IMR-90 (cell line): ENCODE results near the gene CCL19. TPM values are rescaled to one million over a fixed set of nuclear protein-coding genes. Genes with fewer than 3 reads are reported as not detected.
A peak's percentile ranks its signal among the peaks of the same experiment; 100 is the strongest.

Experiments used
- ATAC-seq: fragments of 200-7000 bp; cut with Tn5 transposase; 2 replicates; pipeline ENCODE4 v1.9.1; 2020; ENCODE audit warnings: low read depth, mild to moderate bottlenecking, moderate library complexity
- BruUV-seq: library from RNA; stranded (reverse); fragments of 400-500 nt; replicated peaks from 2 replicates; lab custom pipeline; 2021; lab: Mats Ljungman, UMichigan
- CTCF ChIA-PET: fragments of 300-600 bp; formaldehyde crosslinking; extraction: SDS; loops from one replicate; lab custom pipeline; 2021; ENCODE audit warnings: antibody characterized with exemption; lab: Yijun Ruan, JAX
- POLR2A ChIA-PET: fragments of 300-600 bp; sonication (Branson Sonifier 250); formaldehyde crosslinking; loops from one replicate; lab custom pipeline; 2022; ENCODE audit warnings: antibody characterized with exemption; ENCODE audit not compliant: unreplicated experiment; lab: Charles Lee
- DNase-seq: peaks from one replicate; pipeline ENCODE4 v3.0.0; 2013
- H2AFZ ChIP-seq: replicated peaks from 2 replicates; pipeline ENCODE3; 2013; ENCODE audit warnings: low read length, mild to moderate bottlenecking; ENCODE audit not compliant: poor library complexity
- H2AK5ac ChIP-seq: 2 replicates; pipeline ENCODE4 v1.6.1; 2013; ENCODE audit warnings: low read depth, low read length, inconsistent platforms
- H2AK9ac ChIP-seq: replicated peaks from 2 replicates; pipeline ENCODE3; 2013; ENCODE audit warnings: mild to moderate bottlenecking, low read depth, low read length, moderate library complexity; ENCODE audit not compliant: poor library complexity
- H2BK120ac ChIP-seq: 2 replicates; pipeline ENCODE4 v1.6.1; 2013; ENCODE audit warnings: low read depth, low read length, inconsistent platforms
- H2BK15ac ChIP-seq: 3 replicates; pipeline ENCODE4 v1.6.1; 2013; ENCODE audit warnings: low read depth, low read length, inconsistent platforms
- H2BK20ac ChIP-seq: 2 replicates; pipeline ENCODE4 v1.6.1; 2013; ENCODE audit warnings: low read depth, mild to moderate bottlenecking, inconsistent platforms, low read length, moderate library complexity
- H2BK5ac ChIP-seq: 2 replicates; pipeline ENCODE4 v1.6.1; 2013; ENCODE audit warnings: mild to moderate bottlenecking, low read depth, low read length, inconsistent platforms; ENCODE audit not compliant: poor library complexity, severe bottlenecking
- H3K14ac ChIP-seq: replicated peaks from 2 replicates; pipeline ENCODE4 v1.6.1; 2013; ENCODE audit warnings: low read depth, low read length, inconsistent platforms
- H3K18ac ChIP-seq: 2 replicates; pipeline ENCODE4 v1.6.1; 2013; ENCODE audit warnings: low read depth, low read length, control low read depth
- H3K23ac ChIP-seq: 2 replicates; pipeline ENCODE4 v1.6.1; 2013; ENCODE audit warnings: low read depth, low read length, inconsistent platforms
- H3K27ac ChIP-seq: 2 replicates; pipeline ENCODE4 v1.5.1; 2013; ENCODE audit warnings: mild to moderate bottlenecking, control low read depth, low read length; ENCODE audit not compliant: insufficient read depth
- H3K27me3 ChIP-seq: 2 replicates; pipeline ENCODE4 v1.6.1; 2013; ENCODE audit warnings: low read length; ENCODE audit not compliant: control insufficient read depth, insufficient read depth
- H3K36me3 ChIP-seq: 2 replicates; pipeline ENCODE4 v1.6.1; 2013; ENCODE audit warnings: low read length, mixed read lengths; ENCODE audit not compliant: control insufficient read depth, insufficient read depth
- H3K4ac ChIP-seq: 2 replicates; pipeline ENCODE4 v1.6.1; 2013; ENCODE audit warnings: low read depth, low read length, inconsistent platforms
- H3K4me1 ChIP-seq: 2 replicates; pipeline ENCODE4 v1.6.1; 2013; ENCODE audit warnings: low read length, mixed read lengths; ENCODE audit not compliant: control insufficient read depth, insufficient read depth
- H3K4me2 ChIP-seq: 2 replicates; pipeline ENCODE4 v1.6.1; 2013; ENCODE audit warnings: low read depth, mild to moderate bottlenecking, control low read depth, low read length, moderate library complexity
- H3K4me3 ChIP-seq: 2 replicates; pipeline ENCODE4 v1.5.1; 2013; ENCODE audit warnings: low read depth, mild to moderate bottlenecking, control low read depth, low read length, moderate library complexity; ENCODE audit not compliant: insufficient read depth
- H3K56ac ChIP-seq: 2 replicates; pipeline ENCODE4 v1.6.1; 2013; ENCODE audit warnings: low read length, inconsistent platforms; ENCODE audit not compliant: insufficient read depth; ENCODE audit errors: extremely low read depth
- H3K79me1 ChIP-seq, 2 experiments: 2 replicates each; pipeline ENCODE4 v1.6.1; 2013; ENCODE audit warnings: low read length in 2 of 2, inconsistent platforms in 1 of 2, low read depth in 1 of 2
- H3K9ac ChIP-seq: 2 replicates; pipeline ENCODE4 v1.6.1; 2013; ENCODE audit warnings: low read depth, low read length, control low read depth
- H3K9me1 ChIP-seq: 2 replicates; pipeline ENCODE4 v1.6.1; 2013; ENCODE audit warnings: low read length, inconsistent platforms; ENCODE audit not compliant: insufficient read depth
- H3K9me3 ChIP-seq: 2 replicates; pipeline ENCODE4 v1.6.1; 2013; ENCODE audit warnings: low read length; ENCODE audit not compliant: control insufficient read depth, insufficient read depth
- H4K20me1 ChIP-seq: 2 replicates; pipeline ENCODE4 v1.6.1; 2013; ENCODE audit warnings: low read length, inconsistent platforms; ENCODE audit not compliant: insufficient read depth
- H4K5ac ChIP-seq: 2 replicates; pipeline ENCODE4 v1.6.1; 2013; ENCODE audit warnings: mild to moderate bottlenecking, low read depth, low read length, control low read depth
- H4K8ac ChIP-seq, 2 experiments: 2 replicates each; pipeline ENCODE4 v1.6.1; 2013; ENCODE audit warnings: low read depth in 2 of 2, low read length in 2 of 2, control low read depth in 1 of 2, inconsistent platforms in 1 of 2
- H4K91ac ChIP-seq: 2 replicates; pipeline ENCODE4 v1.6.1; 2013; ENCODE audit warnings: low read depth, low read length, inconsistent platforms; ENCODE audit not compliant: insufficient read depth
- CEBPB ChIP-seq: IDR thresholded peaks from 2 replicates; pipeline ENCODE4 v1.6.1; 2012; ENCODE audit warnings: low read depth, low read length, improper control_type of control experiment
- FOS ChIP-seq: fragments of 150-350 bp; IDR thresholded peaks from 2 replicates; pipeline ENCODE4 v1.6.1; 2016; ENCODE audit warnings: low read depth, low read length
- MAZ ChIP-seq: IDR thresholded peaks from 2 replicates; pipeline ENCODE4 v1.6.1; 2012; ENCODE audit warnings: low read depth, mild to moderate bottlenecking, low read length, improper control_type of control experiment, moderate library complexity, borderline replicate concordance
- MXI1 ChIP-seq: IDR thresholded peaks from 2 replicates; pipeline ENCODE4 v1.6.1; 2012; ENCODE audit warnings: low read depth, mild to moderate bottlenecking, low read length, moderate library complexity, borderline replicate concordance
- NFE2L2 ChIP-seq: fragments of 150-350 bp; IDR thresholded peaks from 2 replicates; pipeline ENCODE4 v1.6.1; 2016; ENCODE audit warnings: low read depth, mild to moderate bottlenecking, low read length
- POLR2A ChIP-seq: IDR thresholded peaks from 2 replicates; pipeline ENCODE4 v1.6.1; 2012; ENCODE audit warnings: mild to moderate bottlenecking, low read depth, low read length
- RCOR1 ChIP-seq: IDR thresholded peaks from 2 replicates; pipeline ENCODE4 v1.6.1; 2012; ENCODE audit warnings: mild to moderate bottlenecking, low read length, improper control_type of control experiment; ENCODE audit not compliant: insufficient replicate concordance
- RFX5 ChIP-seq: IDR thresholded peaks from 2 replicates; pipeline ENCODE4 v1.8.0; 2012; ENCODE audit warnings: low read depth, mild to moderate bottlenecking, low read length, moderate library complexity
- SMC3 ChIP-seq: fragments of 150-350 bp; IDR thresholded peaks from 2 replicates; pipeline ENCODE4 v1.6.1; 2016; ENCODE audit warnings: low read depth, mild to moderate bottlenecking, antibody characterized with exemption, low read length, moderate library complexity
- WGBS, 2 experiments: methylation state at CpG; one replicate each; pipeline versions ENCODE4 v1.1.5 to v1.1.7; 2013; ENCODE audit warnings: missing lambda C conversion rate in 2 of 2; ENCODE audit not compliant: insufficient read length in 1 of 2; ENCODE audit errors: extremely low coverage in 2 of 2; 5-methylcytosine and 5-hydroxymethylcytosine counted together
- dilution Hi-C: fragments of 300-500 bp; cut with HindIII; formaldehyde crosslinking; loops from one replicate; pipeline ENCODE4 v1.14.3; 2018; ENCODE audit warnings: low sequenced_read_pairs; ENCODE audit not compliant: unreplicated experiment
- in situ Hi-C: fragments of 300-500 bp; cut with MboI; formaldehyde crosslinking; loops from 3 replicates; pipeline ENCODE4 v1.14.3; 2019; ENCODE audit warnings: low sequenced_read_pairs, inconsistent platforms, mixed read lengths
- intact Hi-C: fragments of 100-400 bp; cut with micrococcal nuclease; formaldehyde crosslinking; loops from 2 replicates; pipeline ENCODE4 v1.10.0; 2022
- polyA plus RNA-seq, 3 experiments: library from polyadenylated mRNA; depleted of rRNA; stranded (reverse); fragments of >200 nt; gene quantifications; 2 replicates each; pipeline ENCODE4 v1.2.3, GENCODE V29; 2012; ENCODE audit warnings: low replicate concordance in 1 of 3
- total RNA-seq: library from RNA; depleted of rRNA; stranded (reverse); fragments of >200 nt; gene quantifications from 2 replicates; pipeline ENCODE4 v1.2.3, GENCODE V29; 2012
- TF ChIP-seq, protein P1 (sequence below): fragments of 150-350 bp; IDR thresholded peaks from 2 replicates; pipeline ENCODE4 v1.6.1; 2016; ENCODE audit warnings: low read depth, mild to moderate bottlenecking, low read length, moderate library complexity, borderline replicate concordance
- TF ChIP-seq, protein P2 (sequence below): fragments of 150-350 bp; IDR thresholded peaks from 2 replicates; pipeline ENCODE4 v1.6.1; 2017; ENCODE audit warnings: mild to moderate bottlenecking, antibody characterized with exemption, low read length, low read depth

CCL19 gene
- total and polyA plus RNA-seq, 2 of the 4 experiments (the other 2 are of a cell fraction), result not detected

DNA sequence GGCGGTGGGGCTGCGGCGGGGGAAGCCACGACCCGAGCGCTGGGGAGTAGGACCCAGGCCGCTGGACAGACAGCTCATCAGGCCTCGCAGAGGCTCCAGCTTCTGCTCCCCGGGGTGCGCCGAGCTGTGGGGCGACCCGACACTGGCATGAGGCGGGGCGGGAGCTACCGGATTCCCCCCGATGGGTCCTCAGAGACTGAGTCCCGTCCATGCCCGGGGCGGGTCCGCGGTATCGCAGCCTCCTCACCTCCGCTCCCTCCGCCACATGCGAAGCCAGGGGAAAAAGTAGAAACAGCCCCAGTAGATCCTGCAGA is 26.1 kb downstream of the CCL19 start:
- H2BK120ac ChIP-seq, result no peak overlapping the region
- H3K4me2 ChIP-seq, result peak overlapping the region; percentile 73
- BruUV-seq, result no TSS peak
- H4K5ac ChIP-seq, result no peak overlapping the region
- peaks cover 3% of the 10 kb centered on the region for H3K36me3 ChIP-seq
- intact Hi-C loops (no loop called here), in situ Hi-C loops (no loop called here), dilution Hi-C loops (no loop called here)
- no peaks in the 10 kb centered on the region for H3K27me3 ChIP-seq
- CTCF ChIA-PET, result interaction anchor here (0.5 to 2.4 kb wide), 4 partner anchors 12 to 47 kb away, joined by 3 to 7 read pairs (median 5); partner anchors contain the start of gene IL11RA
- peaks cover 12% of the 10 kb centered on the region for H3K9me1 ChIP-seq
- POLR2A ChIA-PET, result no interaction called here
- H2AK9ac ChIP-seq, result peak overlapping the region; percentile 89
- TF ChIP-seq POLR2A (no peak), MXI1 (no peak), RCOR1 (no peak), CEBPB (no peak), NFE2L2 (no peak), RFX5 (no peak), SMC3 (no peak), MAZ (no peak), FOS (no peak)
- TF ChIP-seq, protein P1, sequence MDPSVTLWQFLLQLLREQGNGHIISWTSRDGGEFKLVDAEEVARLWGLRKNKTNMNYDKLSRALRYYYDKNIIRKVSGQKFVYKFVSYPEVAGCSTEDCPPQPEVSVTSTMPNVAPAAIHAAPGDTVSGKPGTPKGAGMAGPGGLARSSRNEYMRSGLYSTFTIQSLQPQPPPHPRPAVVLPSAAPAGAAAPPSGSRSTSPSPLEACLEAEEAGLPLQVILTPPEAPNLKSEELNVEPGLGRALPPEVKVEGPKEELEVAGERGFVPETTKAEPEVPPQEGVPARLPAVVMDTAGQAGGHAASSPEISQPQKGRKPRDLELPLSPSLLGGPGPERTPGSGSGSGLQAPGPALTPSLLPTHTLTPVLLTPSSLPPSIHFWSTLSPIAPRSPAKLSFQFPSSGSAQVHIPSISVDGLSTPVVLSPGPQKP, result no peak
- TF ChIP-seq, protein P2, sequence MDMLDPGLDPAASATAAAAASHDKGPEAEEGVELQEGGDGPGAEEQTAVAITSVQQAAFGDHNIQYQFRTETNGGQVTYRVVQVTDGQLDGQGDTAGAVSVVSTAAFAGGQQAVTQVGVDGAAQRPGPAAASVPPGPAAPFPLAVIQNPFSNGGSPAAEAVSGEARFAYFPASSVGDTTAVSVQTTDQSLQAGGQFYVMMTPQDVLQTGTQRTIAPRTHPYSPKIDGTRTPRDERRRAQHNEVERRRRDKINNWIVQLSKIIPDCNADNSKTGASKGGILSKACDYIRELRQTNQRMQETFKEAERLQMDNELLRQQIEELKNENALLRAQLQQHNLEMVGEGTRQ, result no peak
- H3K4ac ChIP-seq, result peak overlapping the region; percentile 74
- H3K18ac ChIP-seq, result no peak overlapping the region
- H3K9me3 ChIP-seq, result no peaks in the 10 kb centered on the region
- H2AK5ac ChIP-seq, result no peak overlapping the region
- peak overlapping the region; percentile 96 for H2AFZ ChIP-seq
- H2BK15ac ChIP-seq, result no peak overlapping the region
- 0 out of 2 replicates have a peak overlapping the region, but pooled peaks have one; percentile 27 for H4K91ac ChIP-seq
- H3K14ac ChIP-seq, result no peak overlapping the region
- H3K56ac ChIP-seq, result no peak overlapping the region
- H3K4me3 ChIP-seq, result peak overlapping the region; percentile 56
- no peaks in the 10 kb centered on the region for H3K4me1 ChIP-seq
- H4K8ac ChIP-seq, result peak overlapping the region in 1 of 2 experiments; percentile 80; a peak in 1 of 4 replicates
- peak overlapping the region; percentile 66 for H3K27ac ChIP-seq
- peak overlapping the region; percentile 35 for H2BK5ac ChIP-seq
- H3K23ac ChIP-seq, result peak overlapping the region; percentile 60; the same call in 1 of the 2 replicates
- peak; percentile 7; the same call in 1 of the 2 replicates for ATAC-seq
- WGBS, 2 experiments, result 0% methylated on average over 7 of the region's 26 CpGs; no CpG with 5 or more reads in 1 of the 2 experiments
- no peak for DNase-seq
- peaks cover 26 to 39% of the 10 kb centered on the region in 2 experiments for H3K79me1 ChIP-seq
- peaks cover 9% of the 10 kb centered on the region for H4K20me1 ChIP-seq
- H2BK20ac ChIP-seq, result no peak overlapping the region
- H3K9ac ChIP-seq, result peak overlapping the region; percentile 67
